ENCODE data around the gene CERS1.

CERS1 gene

GRCh38 chr19:18832306-18833140 is 63.4 kb downstream of the CERS1 start:
- no peak for DNase-seq

GRCh38 chr19:18831524-18832305 is 64.2 kb downstream of the CERS1 start, which contains the start of gene UPF1:
Gene UPF1 (plus strand): TSS chr19:18831959. CDS start chr19:18832210, 251 bp downstream.
- DNase-seq = peak; percentile 83

- no peak for DNase-seq
Observed at GRCh38 chr19:18830488-18830887, 65.5 kb downstream of the CERS1 start.

- no peak for DNase-seq
Observed at GRCh38 chr19:18828786-18829185, 67.2 kb downstream of the CERS1 start.
